GM10248 (cell line): ENCODE measurements around the gene CFAP299.

Experiments
- CTCF ChIA-PET: fragments of 300-600 bp; sonication (Branson Sonifier 250); formaldehyde crosslinking; extraction: SDS; loops from one replicate; lab custom pipeline; 2021; ENCODE audit warnings: antibody characterized with exemption; lab: Yijun Ruan, JAX
- POLR2A ChIA-PET: fragments of 350-650 bp; sonication (Branson Sonifier 250); formaldehyde crosslinking; extraction: SDS; loops from one replicate; lab custom pipeline; 2020; ENCODE audit warnings: antibody characterized with exemption; lab: Yijun Ruan, JAX
- DNase-seq: peaks from one replicate; pipeline ENCODE4 v3.0.0; 2012; ENCODE audit errors: extremely low spot score
- CTCF ChIP-seq: IDR thresholded peaks from 2 replicates; pipeline ENCODE4 v1.5.1; 2012; ENCODE audit warnings: mild to moderate bottlenecking, low read depth; ENCODE audit errors: extremely low read depth, missing control alignments, control extremely low read depth

The CFAP299 gene

DNA sequence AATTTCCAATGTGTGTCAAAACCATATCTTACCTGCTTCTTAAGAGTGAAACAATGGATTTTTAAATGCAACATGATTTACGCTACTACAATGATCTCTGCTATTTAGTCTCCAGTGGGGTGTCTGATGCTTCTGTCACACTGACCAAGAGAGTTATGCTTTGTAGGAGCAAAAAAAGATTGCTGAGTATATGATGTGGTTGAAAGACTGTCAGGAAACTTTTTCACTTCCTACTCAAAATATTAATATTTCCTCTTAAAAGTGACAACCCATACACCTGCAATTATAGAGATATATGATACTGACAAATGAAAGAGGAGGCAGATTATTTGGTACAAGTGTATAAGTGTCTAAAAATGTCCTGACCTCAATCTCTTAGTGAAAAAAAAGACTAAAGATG, 589.8 kb downstream of the CFAP299 start:
- no peak for DNase-seq
- TF ChIP-seq CTCF, result no peak
- ChIA-PET POLR2A (no interaction called here), CTCF (interaction anchor here (0.9 kb wide), 1 partner anchor 27 kb away, joined by 3 read pairs; no protein-coding TSS in a partner anchor)

- no peak for TF ChIP-seq CTCF
- no peak for DNase-seq
- ChIA-PET CTCF (interaction anchor here (0.9 to 1.2 kb wide), 3 partner anchors 9 to 26 kb away, joined by 3 to 4 read pairs (median 3); no protein-coding TSS in a partner anchor), POLR2A (no interaction called here)
Observed at GRCh38 chr4:80926446-80926845, 590.9 kb downstream of the CFAP299 start.

GRCh38 chr4:80926891-80927290, 591.4 kb downstream of the CFAP299 start:
- no peak for DNase-seq
- no peak for TF ChIP-seq CTCF
- ChIA-PET POLR2A (no interaction called here), CTCF (interaction anchor here (1.0 to 1.2 kb wide), 2 partner anchors 8 to 11 kb away, joined by 3 to 4 read pairs; no protein-coding TSS in a partner anchor)

GRCh38 chr4:80927420-80927819, 591.9 kb downstream of the CFAP299 start:
- no peak for TF ChIP-seq CTCF
- ChIA-PET CTCF (interaction anchor here (1.2 kb wide), 1 partner anchor 12 kb away, joined by 4 read pairs; no protein-coding TSS in a partner anchor), POLR2A (no interaction called here)

GRCh38 chr4:80931631-80932081, 596.1 kb downstream of the CFAP299 start:
- no peak for DNase-seq
- POLR2A ChIA-PET, result no interaction called here
- TF ChIP-seq CTCF, result no peak
- CTCF ChIA-PET, result no interaction called here

More at GRCh38 chr4:80927420-80927819, 591.9 kb downstream of the CFAP299 start:
- DNase-seq, result no peak

GRCh38 chr4:80948141-80948540, 612.6 kb downstream of the CFAP299 start:
- ChIA-PET CTCF (no interaction called here), POLR2A (no interaction called here)
- no peak for TF ChIP-seq CTCF
- no peak for DNase-seq
